HT1080 (cell line): ENCODE measurements around the gene KLF7. TPM values are rescaled to one million over a fixed set of nuclear protein-coding genes. Genes with fewer than 3 reads are reported as not detected.
A peak's percentile ranks its signal among the peaks of the same experiment; 100 is the strongest.
"Not testable (repeated sequence)": the region's sequence is repeated elsewhere in the genome, so short reads cannot be mapped to it uniquely, and the experiment has no call there.

Experiments used
- DNase-seq: peaks from one replicate; pipeline ENCODE4 v3.0.0-alpha.2; 2015; ENCODE audit warnings: low read depth
- total RNA-seq: library from RNA; depleted of rRNA; stranded (reverse); fragments of >200 nt; shearing (Covaris generic); gene quantifications from 2 replicates; pipeline ENCODE4 v1.2.3, GENCODE V29; 2014

The KLF7 gene
- total RNA-seq, 1 experiment from 2014 or later: 28.9 TPM

- peak; percentile 23 for DNase-seq
Measured at GRCh38 chr2:207066791-207067460, 98.8 kb downstream of the KLF7 start.

GRCh38 chr2:207066166-207066565, 99.6 kb downstream of the KLF7 start:
- no peak for DNase-seq

- DNase-seq: no peak
Measured at GRCh38 chr2:207064128-207064690, 101.5 kb downstream of the KLF7 start.

- no peak for DNase-seq
Measured at GRCh38 chr2:207061181-207061580, 104.6 kb downstream of the KLF7 start.

GRCh38 chr2:207055257-207055656, 110.5 kb downstream of the KLF7 start:
- no peak for DNase-seq

GRCh38 chr2:207054521-207054920, 111.2 kb downstream of the KLF7 start:
- peak; percentile 21 for DNase-seq

- DNase-seq: peak; percentile 27
Measured at GRCh38 chr2:207051385-207051965, 114.3 kb downstream of the KLF7 start.

GRCh38 chr2:207049122-207049521, 116.6 kb downstream of the KLF7 start:
- no peak for DNase-seq

- no peak for DNase-seq
Measured at GRCh38 chr2:207048416-207048815, 117.3 kb downstream of the KLF7 start.

GRCh38 chr2:207046724-207047123, 119.0 kb downstream of the KLF7 start:
- DNase-seq: peak; percentile 51

- no peak for DNase-seq
Measured at GRCh38 chr2:207045531-207045930, 120.2 kb downstream of the KLF7 start.

- DNase-seq: no peak
Measured at GRCh38 chr2:207044379-207045362, 121.1 kb downstream of the KLF7 start.

GRCh38 chr2:207042841-207043240, 122.9 kb downstream of the KLF7 start:
- DNase-seq: no peak

- DNase-seq: no peak
Measured at GRCh38 chr2:207041786-207042554, 123.8 kb downstream of the KLF7 start.

GRCh38 chr2:207041279-207041678, 124.5 kb downstream of the KLF7 start:
- DNase-seq: no peak

- no peak for DNase-seq
Measured at GRCh38 chr2:207040696-207041095, 125.1 kb downstream of the KLF7 start.

- DNase-seq: no peak
Measured at GRCh38 chr2:207039225-207039624, 126.5 kb downstream of the KLF7 start.

GRCh38 chr2:207038299-207038698, 127.4 kb downstream of the KLF7 start:
- no peak for DNase-seq

GRCh38 chr2:207037896-207038295, 127.9 kb downstream of the KLF7 start:
- DNase-seq: no peak

GRCh38 chr2:207037023-207037422, 128.7 kb downstream of the KLF7 start:
- not testable (repeated sequence) for DNase-seq

GRCh38 chr2:207035875-207036274, 129.9 kb downstream of the KLF7 start:
- DNase-seq: no peak
